ENCODE data around the gene MIER3.

GRCh38 chr5:56959326-56959725 lies 7.4 kb upstream of the MIER3 start:
- TF ChIP-seq ZNF707 (CRISPR knock-in tag; conservative IDR thresholded peaks at IDR 0.05) (no peak), KHSRP (IDR thresholded peaks at IDR 0.05) (no peak), CBFB (CRISPR knock-in tag; IDR thresholded peaks at IDR 0.05) (no peak), ZNF609 (CRISPR knock-in tag; IDR thresholded peaks at IDR 0.05; ENCODE audit: borderline replicate concordance) (no peak), TARDBP (IDR thresholded peaks at IDR 0.05) (no peak), BHLHE40 (IDR thresholded peaks at IDR 0.05; ENCODE audit: low read length) (no peak), HMGXB4 (CRISPR knock-in tag; IDR thresholded peaks at IDR 0.05) (no peak), SMC3 (conservative IDR thresholded peaks at IDR 0.05; ENCODE audit: insufficient read depth, low read depth, low read length) (no peak), EHMT2 (IDR thresholded peaks at IDR 0.05) (no peak), ZNF384 (IDR thresholded peaks at IDR 0.05; ENCODE audit: low read depth, low read length) (no peak), CBX1 (IDR thresholded peaks at IDR 0.05; ENCODE audit: low read depth) (no peak)
- TF ChIP-seq, protein P1, sequence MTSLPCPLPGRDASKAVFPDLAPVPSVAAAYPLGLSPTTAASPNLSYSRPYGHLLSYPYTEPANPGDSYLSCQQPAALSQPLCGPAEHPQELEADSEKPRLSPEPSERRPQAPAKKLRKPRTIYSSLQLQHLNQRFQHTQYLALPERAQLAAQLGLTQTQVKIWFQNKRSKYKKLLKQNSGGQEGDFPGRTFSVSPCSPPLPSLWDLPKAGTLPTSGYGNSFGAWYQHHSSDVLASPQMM (CRISPR knock-in tag; IDR thresholded peaks at IDR 0.05): no peak
- TF ChIP-seq, protein P2, sequence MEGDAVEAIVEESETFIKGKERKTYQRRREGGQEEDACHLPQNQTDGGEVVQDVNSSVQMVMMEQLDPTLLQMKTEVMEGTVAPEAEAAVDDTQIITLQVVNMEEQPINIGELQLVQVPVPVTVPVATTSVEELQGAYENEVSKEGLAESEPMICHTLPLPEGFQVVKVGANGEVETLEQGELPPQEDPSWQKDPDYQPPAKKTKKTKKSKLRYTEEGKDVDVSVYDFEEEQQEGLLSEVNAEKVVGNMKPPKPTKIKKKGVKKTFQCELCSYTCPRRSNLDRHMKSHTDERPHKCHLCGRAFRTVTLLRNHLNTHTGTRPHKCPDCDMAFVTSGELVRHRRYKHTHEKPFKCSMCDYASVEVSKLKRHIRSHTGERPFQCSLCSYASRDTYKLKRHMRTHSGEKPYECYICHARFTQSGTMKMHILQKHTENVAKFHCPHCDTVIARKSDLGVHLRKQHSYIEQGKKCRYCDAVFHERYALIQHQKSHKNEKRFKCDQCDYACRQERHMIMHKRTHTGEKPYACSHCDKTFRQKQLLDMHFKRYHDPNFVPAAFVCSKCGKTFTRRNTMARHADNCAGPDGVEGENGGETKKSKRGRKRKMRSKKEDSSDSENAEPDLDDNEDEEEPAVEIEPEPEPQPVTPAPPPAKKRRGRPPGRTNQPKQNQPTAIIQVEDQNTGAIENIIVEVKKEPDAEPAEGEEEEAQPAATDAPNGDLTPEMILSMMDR (IDR thresholded peaks at IDR 0.05 in 2 of 3, conservative IDR thresholded peaks at IDR 0.05 in 1 of 3; ENCODE audit: insufficient read depth in 2 of 3, low read depth in 1 of 3, low read length in 3 of 3): no peak
